ENCODE measurements around the gene SHMT2. TPM values are rescaled to one million over a fixed set of nuclear protein-coding genes. Genes with fewer than 3 reads are reported as not detected.

The SHMT2 gene
- total and polyA plus RNA-seq, 12 donors: 14.3 to 49.8 (median 27.1) TPM

GRCh38 chr12:57207731-57208630, 21.5 kb upstream of the SHMT2 start:
- intact Hi-C loops (cut with DNase I): loop anchor here in 1 of 10 donors (5.0 kb wide), 1 partner anchor 34 kb away; no protein-coding TSS in a partner anchor
- peak overlapping the region in 9 of 10 donors; percentile 50 to 86 (median 67) for H3K27ac ChIP-seq
- H3K4me3 ChIP-seq: no peak overlapping the region
- no peaks in the 10 kb centered on the region for H3K9me3 ChIP-seq
- ATAC-seq (peak in 4 of 8 donors; percentile 1 to 13 (median 10)), DNase-seq (no peak)
- peaks cover 10 to 31% (median 21%) of the 10 kb centered on the region in 9 donors for H3K4me1 ChIP-seq
- no peaks in the 10 kb centered on the region for H3K27me3 ChIP-seq
- peaks cover 0 to 100% (median 31%) of the 10 kb centered on the region in 9 donors for H3K36me3 ChIP-seq
- no peak for TF ChIP-seq CTCF (IDR thresholded peaks at IDR 0.05)
- 85 to 91% methylated on average over 29 of the region's 29 CpGs for WGBS, 2 donors

- peak; percentile 58 to 81 (median 68) for ATAC-seq
- 44 to 46% methylated on average over 22 of the region's 22 CpGs for WGBS, 2 donors
- H3K36me3 ChIP-seq: peaks cover 0 to 99% (median 23%) of the 10 kb centered on the region in 9 donors
- H3K9me3 ChIP-seq: no peaks in the 10 kb centered on the region
- peaks cover 12 to 38% (median 29%) of the 10 kb centered on the region in 9 donors for H3K4me1 ChIP-seq
- TF ChIP-seq CTCF (IDR thresholded peaks at IDR 0.05): no peak
- peaks cover 0 to 5% (median 0%) of the 10 kb centered on the region in 7 donors for H3K27me3 ChIP-seq
- intact Hi-C loops (cut with DNase I): loop anchor here in 1 of 10 donors (5.0 kb wide), 1 partner anchor 34 kb away; no protein-coding TSS in a partner anchor
- H3K4me3 ChIP-seq: no peak overlapping the region
- peak; percentile 78 to 83 for DNase-seq
- peak overlapping the region in 9 of 10 donors; percentile 50 to 86 (median 67) for H3K27ac ChIP-seq
Observed at GRCh38 chr12:57208631-57209282, 20.8 kb upstream of the SHMT2 start.

- Histone ChIP-seq H3K4me3 (no peak overlapping the region), H3K36me3 (peaks cover 0 to 89% (median 19%) of the 10 kb centered on the region in 9 donors), H3K4me1 (peaks cover 17 to 50% (median 38%) of the 10 kb centered on the region in 9 donors), H3K9me3 (no peaks in the 10 kb centered on the region), H3K27me3 (peaks cover 0 to 16% (median 3%) of the 10 kb centered on the region in 7 donors), H3K27ac (peak overlapping the region in 1 of 10 donors; percentile 86)
- intact Hi-C loops (cut with DNase I): loop anchor here in 4 of 10 donors (5.0 to 10.0 kb wide), 3 partner anchors 32 to 255 kb away; no protein-coding TSS in a partner anchor
- no peak for DNase-seq
- WGBS, 2 donors: 91 to 92% methylated on average over 8 of the region's 8 CpGs
- ATAC-seq: no peak
- no peak for TF ChIP-seq CTCF (IDR thresholded peaks at IDR 0.05)
Observed at GRCh38 chr12:57209916-57210315, 19.6 kb upstream of the SHMT2 start.

GRCh38 chr12:57210461-57210860, 19.1 kb upstream of the SHMT2 start:
- Histone ChIP-seq H3K36me3 (peaks cover 0 to 84% (median 14%) of the 10 kb centered on the region in 9 donors), H3K4me1 (peaks cover 17 to 55% (median 40%) of the 10 kb centered on the region in 9 donors), H3K27ac (no peak overlapping the region), H3K4me3 (no peak overlapping the region), H3K9me3 (no peaks in the 10 kb centered on the region), H3K27me3 (peaks cover 0 to 22% (median 8%) of the 10 kb centered on the region in 7 donors)
- 93% methylated on average over 15 of the region's 15 CpGs for WGBS, 2 donors
- no peak for DNase-seq
- no peak for TF ChIP-seq CTCF (IDR thresholded peaks at IDR 0.05)
- no peak for ATAC-seq
- intact Hi-C loops (cut with DNase I): loop anchor here in 3 of 10 donors (5.0 to 10.0 kb wide), 2 partner anchors 67 to 254 kb away; no protein-coding TSS in a partner anchor

All from heart right ventricle (tissue), 16 donors.